Activated T-cell treated with anti-CD3 and anti-CD28 coated beads, Interleukin-2, amount 50 U/mL, for 72 hours (primary cell): ENCODE data around the gene CTDP1. TPM values are rescaled to one million over a fixed set of nuclear protein-coding genes. Genes with fewer than 3 reads are reported as not detected.

Source experiments
- ATAC-seq, 2 donors: fragments of 150-1000 bp; cut with Tn5 transposase; replicated peaks in 1 of 2; 2 replicates each; pipeline ENCODE4 v1.10.0; 2021; ENCODE audit warnings: moderate library complexity in 2 of 2, mild to moderate bottlenecking in 1 of 2
- DNase-seq, 2 donors: peaks; one replicate each; pipeline ENCODE4 v3.0.0; 2021 to 2022; ENCODE audit warnings: mixed read lengths in 1 of 2
- H3K27ac Mint-ChIP-seq: one replicate; pipeline ENCODE4 v1.8.0; 2022; ENCODE audit warnings: mild to moderate bottlenecking, moderate library complexity, mixed read lengths
- H3K27me3 Mint-ChIP-seq: one replicate; pipeline ENCODE4 v1.8.0; 2022; ENCODE audit warnings: low read depth, mixed read lengths
- H3K36me3 Mint-ChIP-seq, 2 donors: one replicate each; pipeline ENCODE4 v1.8.0; 2022; ENCODE audit warnings: mixed read lengths in 2 of 2, mild to moderate bottlenecking in 1 of 2; ENCODE audit not compliant: insufficient read depth in 2 of 2
- H3K4me1 Mint-ChIP-seq: one replicate; pipeline ENCODE4 v1.8.0; 2022; ENCODE audit warnings: low read depth, mixed read lengths
- H3K4me3 Mint-ChIP-seq, 2 donors: one replicate each; pipeline ENCODE4 v1.8.0; 2022; ENCODE audit warnings: mild to moderate bottlenecking in 2 of 2, mixed read lengths in 2 of 2, moderate library complexity in 2 of 2
- H3K9me3 Mint-ChIP-seq, 2 donors: one replicate each; pipeline ENCODE4 v1.8.0; 2022; ENCODE audit warnings: mixed read lengths in 2 of 2
- total RNA-seq, 2 donors: library from RNA; stranded (reverse); gene quantifications; one replicate each; pipeline ENCODE4 v1.2.3, GENCODE V29; 2022

Gene CTDP1
- 100 to 1,000 TPM in 1 of 2 donors, 10 to 100 TPM in 1; 30.1 to 103 TPM for total RNA-seq

GRCh38 chr18:79679552-79680099 lies at the start of gene CTDP1:
Gene CTDP1, plus strand, starts transcription at chr18:79679803. Its CDS starts 145 bp downstream, at chr18:79679948.
- peaks cover 65% of the 10 kb centered on the region for H3K4me1 Mint-ChIP-seq
- H3K9me3 Mint-ChIP-seq = no peaks in the 10 kb centered on the region
- ATAC-seq (peak; percentile 64 to 73), DNase-seq (peak; percentile 91 to 92)
- peak within 1 kb of the TSS; percentile 92 to 93 for H3K4me3 Mint-ChIP-seq
- H3K27me3 Mint-ChIP-seq = no peaks in the 10 kb centered on the region
- H3K27ac Mint-ChIP-seq = peak within 1 kb of the TSS; percentile 94
- H3K36me3 Mint-ChIP-seq = peaks cover 0 to 20% of the 10 kb centered on the region in 2 donors

GRCh38 chr18:79630281-79631095 lies 49.1 kb upstream of the CTDP1 start:
- DNase-seq (no peak), ATAC-seq (no peak)
- peaks cover 14% of the 10 kb centered on the region for H3K4me1 Mint-ChIP-seq
- no peak overlapping the region for H3K4me3 Mint-ChIP-seq
- no peak overlapping the region for H3K27ac Mint-ChIP-seq
- peaks cover 1 to 8% of the 10 kb centered on the region in 2 donors for H3K9me3 Mint-ChIP-seq
- peaks cover 4% of the 10 kb centered on the region for H3K27me3 Mint-ChIP-seq
- peaks cover 0 to 7% of the 10 kb centered on the region in 2 donors for H3K36me3 Mint-ChIP-seq

GRCh38 chr18:79631096-79631507 lies 48.5 kb upstream of the CTDP1 start:
- ATAC-seq = no peak
- no peak for DNase-seq
- peaks cover 1 to 8% of the 10 kb centered on the region in 2 donors for H3K9me3 Mint-ChIP-seq
- H3K36me3 Mint-ChIP-seq = peaks cover 0 to 7% of the 10 kb centered on the region in 2 donors
- H3K4me1 Mint-ChIP-seq = peaks cover 12% of the 10 kb centered on the region
- H3K27me3 Mint-ChIP-seq = no peaks in the 10 kb centered on the region
- H3K4me3 Mint-ChIP-seq = no peak overlapping the region
- no peak overlapping the region for H3K27ac Mint-ChIP-seq

GRCh38 chr18:79631761-79632446 lies 47.7 kb upstream of the CTDP1 start:
- no peak overlapping the region for H3K27ac Mint-ChIP-seq

GRCh38 chr18:79632765-79633164 lies 46.8 kb upstream of the CTDP1 start:
- H3K4me1 Mint-ChIP-seq = peaks cover 12% of the 10 kb centered on the region
- no peak for ATAC-seq
- no peak overlapping the region for H3K4me3 Mint-ChIP-seq
- H3K27me3 Mint-ChIP-seq = no peaks in the 10 kb centered on the region
- no peak overlapping the region for H3K27ac Mint-ChIP-seq
- peaks cover 1 to 8% of the 10 kb centered on the region in 2 donors for H3K9me3 Mint-ChIP-seq
- DNase-seq = no peak
- peaks cover 1 to 7% of the 10 kb centered on the region in 2 donors for H3K36me3 Mint-ChIP-seq

More at GRCh38 chr18:79631761-79632446, 47.7 kb upstream of the CTDP1 start:
- H3K4me1 Mint-ChIP-seq = peaks cover 12% of the 10 kb centered on the region
- H3K4me3 Mint-ChIP-seq = no peak overlapping the region
- H3K27me3 Mint-ChIP-seq = no peaks in the 10 kb centered on the region
- ATAC-seq = peak; percentile 44 to 59
- peaks cover 1 to 8% of the 10 kb centered on the region in 2 donors for H3K9me3 Mint-ChIP-seq
- peaks cover 0 to 7% of the 10 kb centered on the region in 2 donors for H3K36me3 Mint-ChIP-seq
- no peak for DNase-seq

- DNase-seq (no peak), ATAC-seq (no peak)
- Mint-ChIP-seq H3K4me3 (no peak overlapping the region), H3K4me1 (peaks cover 12% of the 10 kb centered on the region), H3K27me3 (peaks cover 5% of the 10 kb centered on the region), H3K9me3 (peaks cover 1 to 8% of the 10 kb centered on the region in 2 donors), H3K27ac (peak overlapping the region; percentile 5), H3K36me3 (peaks cover 1 to 7% of the 10 kb centered on the region in 2 donors)
Measured at GRCh38 chr18:79634186-79634585, 45.4 kb upstream of the CTDP1 start.

GRCh38 chr18:79634593-79635426 lies 44.8 kb upstream of the CTDP1 start:
- ATAC-seq (no peak), DNase-seq (no peak)
- Mint-ChIP-seq H3K4me1 (peaks cover 12% of the 10 kb centered on the region), H3K9me3 (peaks cover 1 to 8% of the 10 kb centered on the region in 2 donors), H3K4me3 (no peak overlapping the region), H3K36me3 (peaks cover 1 to 7% of the 10 kb centered on the region in 2 donors), H3K27me3 (peaks cover 6% of the 10 kb centered on the region), H3K27ac (no peak overlapping the region)

GRCh38 chr18:79635427-79635726 lies 44.2 kb upstream of the CTDP1 start:
- no peak for DNase-seq
- Mint-ChIP-seq H3K4me3 (no peak overlapping the region), H3K36me3 (peaks cover 1 to 7% of the 10 kb centered on the region in 2 donors), H3K27me3 (peaks cover 6% of the 10 kb centered on the region), H3K4me1 (peaks cover 12% of the 10 kb centered on the region), H3K9me3 (peaks cover 1 to 8% of the 10 kb centered on the region in 2 donors), H3K27ac (no peak overlapping the region)
- no peak for ATAC-seq

- ATAC-seq (no peak), DNase-seq (no peak)
- H3K36me3 Mint-ChIP-seq = peaks cover 1 to 7% of the 10 kb centered on the region in 2 donors
- peaks cover 6% of the 10 kb centered on the region for H3K27me3 Mint-ChIP-seq
- H3K9me3 Mint-ChIP-seq = peaks cover 1 to 8% of the 10 kb centered on the region in 2 donors
- H3K4me1 Mint-ChIP-seq = peaks cover under 1% of the 10 kb centered on the region
- H3K27ac Mint-ChIP-seq = no peak overlapping the region
- H3K4me3 Mint-ChIP-seq = no peak overlapping the region
Measured at GRCh38 chr18:79637181-79637920, 42.3 kb upstream of the CTDP1 start.

- Mint-ChIP-seq H3K4me3 (no peak overlapping the region), H3K27ac (no peak overlapping the region), H3K36me3 (peaks cover 1 to 7% of the 10 kb centered on the region in 2 donors), H3K9me3 (peaks cover 1 to 8% of the 10 kb centered on the region in 2 donors), H3K4me1 (peaks cover 7% of the 10 kb centered on the region), H3K27me3 (peaks cover 6% of the 10 kb centered on the region)
- DNase-seq (no peak), ATAC-seq (no peak)
Measured at GRCh38 chr18:79637921-79638909, 41.4 kb upstream of the CTDP1 start.

- peaks cover 11% of the 10 kb centered on the region for H3K4me1 Mint-ChIP-seq
- H3K36me3 Mint-ChIP-seq = peaks cover 0 to 1% of the 10 kb centered on the region in 2 donors
- no peak overlapping the region for H3K4me3 Mint-ChIP-seq
- ATAC-seq (no peak), DNase-seq (no peak)
- H3K27ac Mint-ChIP-seq = no peak overlapping the region
- peaks cover 6% of the 10 kb centered on the region for H3K27me3 Mint-ChIP-seq
- no peaks in the 10 kb centered on the region for H3K9me3 Mint-ChIP-seq
Measured at GRCh38 chr18:79639072-79639829, 40.4 kb upstream of the CTDP1 start.
